NCI-H524 (cell line): ENCODE measurements around the gene TFDP1.
A peak's percentile ranks its signal among the peaks of the same experiment; 100 is the strongest.

Source experiments
- DNase-seq, 2 experiments: peaks; one replicate each; lab custom pipeline; 2025; lab: John Stamatoyannopoulos, UW

TFDP1 gene

DNA sequence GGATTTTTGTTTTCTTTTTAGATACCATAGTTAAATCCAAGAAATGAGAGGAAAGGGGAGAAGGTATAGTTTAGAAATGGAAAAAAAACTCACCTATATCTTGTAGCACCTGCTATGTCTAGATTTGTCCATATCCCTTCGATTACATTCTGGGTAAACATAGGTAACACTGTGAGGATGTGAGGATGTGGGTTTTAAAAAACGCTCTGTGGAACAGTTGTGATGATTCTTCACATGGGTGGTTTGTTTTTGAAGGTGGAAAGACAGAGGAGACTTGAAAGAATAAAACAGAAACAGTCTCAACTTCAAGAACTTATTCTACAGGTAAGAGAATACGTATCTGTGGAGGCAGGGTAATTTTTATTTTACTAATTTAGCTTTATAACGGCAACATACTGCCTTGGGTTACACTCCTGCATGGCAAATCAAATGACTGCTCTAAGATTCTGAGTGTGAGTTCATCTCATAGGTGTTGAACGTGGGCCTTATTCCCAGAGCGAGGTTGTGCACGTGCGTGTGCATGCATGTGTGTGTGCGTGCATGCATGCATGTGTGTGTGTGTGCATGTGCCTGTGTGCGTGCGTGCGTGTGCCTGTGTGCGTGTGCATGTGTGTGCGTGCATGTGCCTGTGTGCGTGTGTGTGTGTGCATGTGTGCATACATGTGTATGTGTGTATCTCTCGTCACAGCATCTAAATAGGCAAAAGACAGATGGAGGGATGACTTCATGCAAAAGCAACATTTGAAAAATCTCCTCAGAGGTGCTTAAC is 49.9 kb downstream of the TFDP1 start:
- DNase-seq: no peak

DNA sequence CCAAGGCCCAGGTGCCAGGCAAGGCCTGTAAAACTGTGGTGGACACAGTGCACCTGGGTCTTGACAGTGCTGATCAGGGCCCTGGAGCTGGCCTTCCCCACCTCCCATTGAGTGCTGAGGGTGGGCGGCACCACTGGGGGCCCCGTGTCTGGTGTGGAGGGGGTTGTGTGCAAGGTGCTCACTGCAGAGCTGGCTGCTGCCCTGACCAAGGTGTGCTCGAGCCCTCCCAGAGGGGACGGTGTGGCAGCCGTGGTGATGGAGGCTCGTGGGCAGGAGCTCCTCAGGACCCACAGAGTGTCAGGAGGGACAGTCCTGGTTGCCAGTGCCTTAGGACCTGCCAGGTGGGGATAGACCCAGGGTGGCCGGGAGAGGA is 50.5 kb downstream of the TFDP1 start:
- DNase-seq: no peak

- no peak for DNase-seq
Observed at GRCh38 chr13:113635709-113636108, 51.2 kb downstream of the TFDP1 start.

- DNase-seq: no peak
Observed at GRCh38 chr13:113636266-113636963, 51.9 kb downstream of the TFDP1 start.

GRCh38 chr13:113637262-113638160 is 53.0 kb downstream of the TFDP1 start:
- no peak for DNase-seq

DNA sequence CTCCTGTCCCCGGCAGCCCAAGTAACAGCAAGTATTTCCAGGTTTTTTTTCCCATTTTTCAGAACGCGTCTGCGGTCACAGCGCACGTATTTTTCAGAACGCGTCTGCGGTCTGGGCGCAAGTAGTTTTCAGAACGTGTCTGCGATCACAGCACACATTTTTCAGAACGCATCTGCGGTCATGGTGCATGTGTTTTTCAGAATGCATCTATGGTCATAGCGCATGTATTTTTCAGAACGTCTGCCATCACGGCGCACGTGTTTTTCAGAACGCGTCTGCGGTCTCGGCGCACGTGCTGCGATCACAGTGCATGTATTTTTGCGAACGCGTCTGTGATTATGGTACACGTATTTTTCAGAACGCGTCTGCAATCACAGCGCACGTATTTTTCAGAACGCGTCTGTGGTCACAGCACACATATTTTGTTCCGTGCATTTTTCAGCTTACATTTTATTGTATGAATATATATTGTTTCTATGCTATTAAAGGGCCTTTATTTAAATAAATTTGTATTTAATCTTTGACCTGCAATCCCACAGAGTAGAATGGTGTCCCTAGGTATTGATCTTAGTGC is 53.7 kb downstream of the TFDP1 start:
- no peak for DNase-seq

GRCh38 chr13:113638806-113639205 is 54.3 kb downstream of the TFDP1 start:
- DNase-seq: no peak

- no peak for DNase-seq
Observed at GRCh38 chr13:113639616-113640262, 55.2 kb downstream of the TFDP1 start.

DNA sequence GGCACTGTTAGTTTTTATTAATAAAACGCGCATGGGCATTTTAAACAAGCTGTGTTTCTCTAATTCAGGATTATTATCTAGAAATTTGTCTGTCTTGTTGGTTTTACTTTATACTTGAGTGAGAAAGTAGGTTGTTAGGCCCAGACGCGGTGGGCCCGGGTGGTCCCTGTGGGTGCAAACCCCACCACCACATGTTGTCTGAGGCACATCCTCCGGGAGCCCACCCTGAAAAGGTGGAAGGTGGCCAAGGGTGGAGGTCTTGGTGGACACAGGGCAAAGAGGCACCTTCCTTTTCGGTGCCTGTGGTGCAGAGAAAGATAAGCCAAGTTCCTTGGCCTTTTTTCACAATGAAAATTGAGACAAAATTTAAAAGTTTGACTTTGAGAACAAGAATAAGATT is 56.9 kb downstream of the TFDP1 start:
- DNase-seq: no peak

- DNase-seq: no peak
Observed at GRCh38 chr13:113642563-113642962, 58.0 kb downstream of the TFDP1 start.

DNA sequence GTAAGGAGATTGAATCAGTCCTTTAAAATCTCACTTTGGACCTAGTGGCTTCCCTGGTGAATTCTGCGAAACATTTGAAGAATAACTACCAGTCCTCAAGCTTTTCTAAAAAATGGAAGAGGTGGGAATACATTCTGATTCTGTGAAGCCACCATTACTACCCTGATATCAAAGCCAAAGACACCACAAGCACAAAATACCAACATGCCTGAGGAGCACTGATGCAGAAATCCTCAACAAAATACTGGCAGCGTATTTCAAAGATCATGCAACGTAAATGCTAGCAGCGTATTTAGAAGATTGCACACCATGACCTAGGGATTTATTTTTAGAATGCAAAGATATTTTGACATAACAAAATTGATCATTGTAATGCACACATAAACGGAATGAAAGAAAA is 59.0 kb downstream of the TFDP1 start:
- no peak for DNase-seq

GRCh38 chr13:113644800-113645199 is 60.2 kb downstream of the TFDP1 start:
- DNase-seq: no peak

DNA sequence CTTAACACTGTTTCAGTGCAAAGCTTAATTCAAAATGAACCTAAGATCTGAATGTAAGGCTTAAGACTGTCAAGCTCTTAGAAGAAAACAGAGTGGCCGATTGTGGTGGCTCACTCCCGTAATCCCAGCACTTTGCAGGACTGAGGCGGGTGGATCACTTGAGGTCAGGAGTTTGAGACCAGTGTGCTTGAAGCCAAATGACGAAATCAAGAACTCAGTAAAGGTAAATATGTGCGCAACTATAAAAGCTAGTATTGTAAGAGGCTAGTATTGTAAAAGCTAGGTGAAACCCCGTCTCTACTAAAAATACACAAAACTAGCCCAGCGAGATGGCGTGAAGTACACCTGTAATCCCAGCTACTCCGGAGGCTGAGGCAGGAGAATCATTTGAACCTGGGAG is 60.8 kb downstream of the TFDP1 start:
- no peak for DNase-seq

GRCh38 chr13:113646376-113646775 is 61.8 kb downstream of the TFDP1 start:
- DNase-seq: peak; percentile 11 to 29

DNA sequence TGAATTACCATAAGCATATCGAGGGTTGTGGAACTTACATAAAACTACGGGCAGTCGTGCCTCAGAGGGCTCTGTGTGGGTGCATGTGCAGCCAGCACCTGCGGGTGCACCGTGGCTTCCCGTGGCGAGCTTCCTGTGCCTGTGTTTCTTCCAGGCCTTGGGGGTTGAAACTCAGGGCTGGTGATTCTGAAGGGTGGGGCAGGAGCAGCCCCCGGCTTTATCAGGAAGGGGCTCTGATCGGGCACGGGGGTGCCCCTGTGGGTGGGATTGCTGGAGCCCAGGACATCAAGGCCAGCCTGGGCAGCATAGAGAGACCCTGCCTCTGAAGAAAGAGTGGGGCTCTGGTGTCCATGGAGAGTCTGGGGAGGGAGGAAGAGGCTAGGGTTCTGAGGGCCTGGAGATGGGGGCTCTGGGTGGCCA is 62.4 kb downstream of the TFDP1 start:
- DNase-seq: no peak

- peak; percentile 81 to 88 for DNase-seq
Observed at GRCh38 chr13:113647351-113648215, 63.0 kb downstream of the TFDP1 start.

GRCh38 chr13:113648216-113648610 is 63.7 kb downstream of the TFDP1 start:
- no peak for DNase-seq

- DNase-seq: no peak
Observed at GRCh38 chr13:113649212-113649611, 64.7 kb downstream of the TFDP1 start.

- no peak for DNase-seq
Observed at GRCh38 chr13:113650275-113650674, 65.7 kb downstream of the TFDP1 start.

DNA sequence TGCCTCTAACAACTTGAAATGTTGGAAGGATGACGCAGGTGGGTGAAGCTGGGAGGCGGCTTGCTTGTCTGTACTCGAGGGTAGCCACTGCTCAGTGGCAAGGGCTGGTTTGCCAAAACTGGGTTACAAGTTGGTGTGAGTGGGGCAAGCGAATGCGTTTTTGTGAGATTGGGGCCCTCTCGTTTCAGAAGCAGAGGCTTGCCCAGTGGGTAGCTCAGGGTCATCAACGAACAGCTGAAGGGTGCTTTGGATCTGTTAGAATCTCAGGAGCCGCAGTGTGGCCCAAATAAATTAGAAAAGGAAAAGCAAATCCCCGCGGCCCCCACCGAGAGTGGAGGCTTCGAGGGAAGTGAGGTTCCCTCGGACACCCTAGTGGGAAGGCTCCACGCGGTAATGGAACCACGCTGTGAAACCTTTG is 66.2 kb downstream of the TFDP1 start:
- DNase-seq: no peak
